ENCODE data around the gene ASB10.
A peak's percentile ranks its signal among the peaks of the same experiment; 100 is the strongest.

ASB10 gene

GRCh38 chr7:151210087-151210854, 23.2 kb upstream of the ASB10 start, which contains the start of gene H2BK1:
Gene H2BK1, minus strand, starts transcription at chr7:151210488. Its CDS starts 170 bp downstream, at chr7:151210318.
- no peak for DNase-seq

GRCh38 chr7:151209588-151209987, 22.5 kb upstream of the ASB10 start:
- no peak for DNase-seq

GRCh38 chr7:151208253-151208862, 21.3 kb upstream of the ASB10 start:
- no peak for DNase-seq

- DNase-seq, result no peak
These were observed 20.8 kb upstream of the ASB10 start for GRCh38 chr7:151207804-151208203.

- DNase-seq, result no peak
These were observed 20.3 kb upstream of the ASB10 start for GRCh38 chr7:151207315-151207714.

GRCh38 chr7:151206914-151207313, 19.9 kb upstream of the ASB10 start:
- DNase-seq, result no peak

GRCh38 chr7:151205730-151206129, 18.7 kb upstream of the ASB10 start:
- no peak for DNase-seq

GRCh38 chr7:151204383-151205032, 17.5 kb upstream of the ASB10 start:
- DNase-seq, result no peak

- no peak for DNase-seq
These were observed 15.8 kb upstream of the ASB10 start for GRCh38 chr7:151202836-151203235.

- DNase-seq, result no peak
These were observed 14.7 kb upstream of the ASB10 start for GRCh38 chr7:151201751-151202150.

GRCh38 chr7:151201344-151201743, 14.3 kb upstream of the ASB10 start:
- no peak for DNase-seq

GRCh38 chr7:151198945-151199848, 12.1 kb upstream of the ASB10 start:
- peak; percentile 55 for DNase-seq

GRCh38 chr7:151197932-151198331, 10.9 kb upstream of the ASB10 start:
- DNase-seq, result no peak

GRCh38 chr7:151195616-151196450, 8.8 kb upstream of the ASB10 start:
- DNase-seq, result no peak

- no peak for DNase-seq
These were observed 7.1 kb upstream of the ASB10 start for GRCh38 chr7:151194188-151194587.

- DNase-seq, result no peak
These were observed 6.3 kb upstream of the ASB10 start for GRCh38 chr7:151193203-151193978.

- no peak for DNase-seq
These were observed 5.0 kb upstream of the ASB10 start for GRCh38 chr7:151192002-151192539.

GRCh38 chr7:151191544-151191943, 4.5 kb upstream of the ASB10 start:
- no peak for DNase-seq

- DNase-seq, result no peak
These were observed 2.0 kb upstream of the ASB10 start for GRCh38 chr7:151189038-151189437.

- no peak for DNase-seq
These were observed 1.1 kb upstream of the ASB10 start for GRCh38 chr7:151188252-151188542.
